HL-60 (cell line): ENCODE data around the gene SMAD7.

Source experiments
- CTCF ChIP-seq: IDR thresholded peaks from one replicate; pipeline ENCODE4 v1.5.1; 2011; ENCODE audit warnings: low read length, control low read depth, inconsistent platforms; ENCODE audit not compliant: insufficient read depth
- POLR2AphosphoS5 ChIP-seq: IDR thresholded peaks from 2 replicates; pipeline ENCODE4 v1.6.1; 2012; ENCODE audit warnings: low read depth
- REST ChIP-seq: IDR thresholded peaks from 2 replicates; pipeline ENCODE4 v1.6.1; 2012; ENCODE audit warnings: low read depth; ENCODE audit not compliant: insufficient replicate concordance

GRCh38 chr18:48937869-48938750, 12.7 kb downstream of the SMAD7 start:
- TF ChIP-seq CTCF (no peak), POLR2AphosphoS5 (no peak), REST (no peak)
